IMR-90 (cell line): Measurements from ENCODE around the gene CIART. TPM values are rescaled to one million over a fixed set of nuclear protein-coding genes. Genes with fewer than 3 reads are reported as not detected.

Experiments used
- ATAC-seq: fragments of 200-7000 bp; cut with Tn5 transposase; 2 replicates; pipeline ENCODE4 v1.9.1; 2020; ENCODE audit warnings: low read depth, mild to moderate bottlenecking, moderate library complexity
- BruUV-seq: library from RNA; stranded (reverse); fragments of 400-500 nt; replicated peaks from 2 replicates; lab custom pipeline; 2021; lab: Mats Ljungman, UMichigan
- CTCF ChIA-PET: fragments of 300-600 bp; formaldehyde crosslinking; extraction: SDS; loops from one replicate; lab custom pipeline; 2021; ENCODE audit warnings: antibody characterized with exemption; lab: Yijun Ruan, JAX
- POLR2A ChIA-PET: fragments of 300-600 bp; sonication (Branson Sonifier 250); formaldehyde crosslinking; loops from one replicate; lab custom pipeline; 2022; ENCODE audit warnings: antibody characterized with exemption; ENCODE audit not compliant: unreplicated experiment; lab: Charles Lee
- DNase-seq: peaks from one replicate; pipeline ENCODE4 v3.0.0; 2013
- H2AFZ ChIP-seq: replicated peaks from 2 replicates; pipeline ENCODE3; 2013; ENCODE audit warnings: low read length, mild to moderate bottlenecking; ENCODE audit not compliant: poor library complexity
- H2AK5ac ChIP-seq: 2 replicates; pipeline ENCODE4 v1.6.1; 2013; ENCODE audit warnings: low read depth, low read length, inconsistent platforms
- H2AK9ac ChIP-seq: replicated peaks from 2 replicates; pipeline ENCODE3; 2013; ENCODE audit warnings: mild to moderate bottlenecking, low read depth, low read length, moderate library complexity; ENCODE audit not compliant: poor library complexity
- H2BK120ac ChIP-seq: 2 replicates; pipeline ENCODE4 v1.6.1; 2013; ENCODE audit warnings: low read depth, low read length, inconsistent platforms
- H2BK15ac ChIP-seq: 3 replicates; pipeline ENCODE4 v1.6.1; 2013; ENCODE audit warnings: low read depth, low read length, inconsistent platforms
- H2BK20ac ChIP-seq: 2 replicates; pipeline ENCODE4 v1.6.1; 2013; ENCODE audit warnings: low read depth, mild to moderate bottlenecking, inconsistent platforms, low read length, moderate library complexity
- H2BK5ac ChIP-seq: 2 replicates; pipeline ENCODE4 v1.6.1; 2013; ENCODE audit warnings: mild to moderate bottlenecking, low read depth, low read length, inconsistent platforms; ENCODE audit not compliant: poor library complexity, severe bottlenecking
- H3K14ac ChIP-seq: replicated peaks from 2 replicates; pipeline ENCODE4 v1.6.1; 2013; ENCODE audit warnings: low read depth, low read length, inconsistent platforms
- H3K18ac ChIP-seq: 2 replicates; pipeline ENCODE4 v1.6.1; 2013; ENCODE audit warnings: low read depth, low read length, control low read depth
- H3K23ac ChIP-seq: 2 replicates; pipeline ENCODE4 v1.6.1; 2013; ENCODE audit warnings: low read depth, low read length, inconsistent platforms
- H3K27ac ChIP-seq: 2 replicates; pipeline ENCODE4 v1.5.1; 2013; ENCODE audit warnings: mild to moderate bottlenecking, control low read depth, low read length; ENCODE audit not compliant: insufficient read depth
- H3K27me3 ChIP-seq: 2 replicates; pipeline ENCODE4 v1.6.1; 2013; ENCODE audit warnings: low read length; ENCODE audit not compliant: control insufficient read depth, insufficient read depth
- H3K36me3 ChIP-seq: 2 replicates; pipeline ENCODE4 v1.6.1; 2013; ENCODE audit warnings: low read length, mixed read lengths; ENCODE audit not compliant: control insufficient read depth, insufficient read depth
- H3K4ac ChIP-seq: 2 replicates; pipeline ENCODE4 v1.6.1; 2013; ENCODE audit warnings: low read depth, low read length, inconsistent platforms
- H3K4me1 ChIP-seq: 2 replicates; pipeline ENCODE4 v1.6.1; 2013; ENCODE audit warnings: low read length, mixed read lengths; ENCODE audit not compliant: control insufficient read depth, insufficient read depth
- H3K4me2 ChIP-seq: 2 replicates; pipeline ENCODE4 v1.6.1; 2013; ENCODE audit warnings: low read depth, mild to moderate bottlenecking, control low read depth, low read length, moderate library complexity
- H3K4me3 ChIP-seq: 2 replicates; pipeline ENCODE4 v1.5.1; 2013; ENCODE audit warnings: low read depth, mild to moderate bottlenecking, control low read depth, low read length, moderate library complexity; ENCODE audit not compliant: insufficient read depth
- H3K56ac ChIP-seq: 2 replicates; pipeline ENCODE4 v1.6.1; 2013; ENCODE audit warnings: low read length, inconsistent platforms; ENCODE audit not compliant: insufficient read depth; ENCODE audit errors: extremely low read depth
- H3K79me1 ChIP-seq, 2 experiments: 2 replicates each; pipeline ENCODE4 v1.6.1; 2013; ENCODE audit warnings: low read length in 2 of 2, inconsistent platforms in 1 of 2, low read depth in 1 of 2
- H3K9ac ChIP-seq: 2 replicates; pipeline ENCODE4 v1.6.1; 2013; ENCODE audit warnings: low read depth, low read length, control low read depth
- H3K9me1 ChIP-seq: 2 replicates; pipeline ENCODE4 v1.6.1; 2013; ENCODE audit warnings: low read length, inconsistent platforms; ENCODE audit not compliant: insufficient read depth
- H3K9me3 ChIP-seq: 2 replicates; pipeline ENCODE4 v1.6.1; 2013; ENCODE audit warnings: low read length; ENCODE audit not compliant: control insufficient read depth, insufficient read depth
- H4K20me1 ChIP-seq: 2 replicates; pipeline ENCODE4 v1.6.1; 2013; ENCODE audit warnings: low read length, inconsistent platforms; ENCODE audit not compliant: insufficient read depth
- H4K5ac ChIP-seq: 2 replicates; pipeline ENCODE4 v1.6.1; 2013; ENCODE audit warnings: mild to moderate bottlenecking, low read depth, low read length, control low read depth
- H4K8ac ChIP-seq, 2 experiments: 2 replicates each; pipeline ENCODE4 v1.6.1; 2013; ENCODE audit warnings: low read depth in 2 of 2, low read length in 2 of 2, control low read depth in 1 of 2, inconsistent platforms in 1 of 2
- H4K91ac ChIP-seq: 2 replicates; pipeline ENCODE4 v1.6.1; 2013; ENCODE audit warnings: low read depth, low read length, inconsistent platforms; ENCODE audit not compliant: insufficient read depth
- CTCF ChIP-seq: conservative IDR thresholded peaks from 2 replicates; pipeline ENCODE4 v1.5.1; 2012; ENCODE audit warnings: mild to moderate bottlenecking, low read depth, low read length, improper control_type of control experiment
- MAFK ChIP-seq: IDR thresholded peaks from 2 replicates; pipeline ENCODE4 v1.6.1; 2012; ENCODE audit warnings: low read depth, low read length, improper control_type of control experiment
- NFE2L2 ChIP-seq: fragments of 150-350 bp; IDR thresholded peaks from 2 replicates; pipeline ENCODE4 v1.6.1; 2016; ENCODE audit warnings: low read depth, mild to moderate bottlenecking, low read length
- RCOR1 ChIP-seq: IDR thresholded peaks from 2 replicates; pipeline ENCODE4 v1.6.1; 2012; ENCODE audit warnings: mild to moderate bottlenecking, low read length, improper control_type of control experiment; ENCODE audit not compliant: insufficient replicate concordance
- WGBS, 2 experiments: methylation state at CpG; one replicate each; pipeline versions ENCODE4 v1.1.5 to v1.1.7; 2013; ENCODE audit warnings: missing lambda C conversion rate in 2 of 2; ENCODE audit not compliant: insufficient read length in 1 of 2; ENCODE audit errors: extremely low coverage in 2 of 2; 5-methylcytosine and 5-hydroxymethylcytosine counted together
- dilution Hi-C: fragments of 300-500 bp; cut with HindIII; formaldehyde crosslinking; loops from one replicate; pipeline ENCODE4 v1.14.3; 2018; ENCODE audit warnings: low sequenced_read_pairs; ENCODE audit not compliant: unreplicated experiment
- in situ Hi-C: fragments of 300-500 bp; cut with MboI; formaldehyde crosslinking; loops from 3 replicates; pipeline ENCODE4 v1.14.3; 2019; ENCODE audit warnings: low sequenced_read_pairs, inconsistent platforms, mixed read lengths
- intact Hi-C: fragments of 100-400 bp; cut with micrococcal nuclease; formaldehyde crosslinking; loops from 2 replicates; pipeline ENCODE4 v1.10.0; 2022
- polyA plus RNA-seq, 3 experiments: library from polyadenylated mRNA; depleted of rRNA; stranded (reverse); fragments of >200 nt; gene quantifications; 2 replicates each; pipeline ENCODE4 v1.2.3, GENCODE V29; 2012; ENCODE audit warnings: low replicate concordance in 1 of 3
- total RNA-seq: library from RNA; depleted of rRNA; stranded (reverse); fragments of >200 nt; gene quantifications from 2 replicates; pipeline ENCODE4 v1.2.3, GENCODE V29; 2012

The CIART gene
- total and polyA plus RNA-seq, 2 of the 4 experiments (the other 2 are of a cell fraction): 16.5 to 18.1 TPM

- no peak for TF ChIP-seq RCOR1
Measured at GRCh38 chr1:150273311-150273710, 9.0 kb upstream of the CIART start (continued).

- no peak overlapping the region for H4K91ac ChIP-seq
- no peak overlapping the region for H3K4ac ChIP-seq
- ChIA-PET CTCF (interaction anchor here (3.8 kb wide), 1 partner anchor 24 kb away, joined by 31 read pairs; no protein-coding TSS in a partner anchor), POLR2A (no interaction called here)
- H3K9ac ChIP-seq: no peak overlapping the region
- no peak overlapping the region for H3K4me3 ChIP-seq
- dilution Hi-C loops (no loop called here), in situ Hi-C loops (no loop called here), intact Hi-C loops (loop anchor here (5.0 kb wide), 1 partner anchor 43 kb away; the partner anchor contains the start of gene ANP32E)
- no peak overlapping the region for H3K56ac ChIP-seq
- no peak overlapping the region for H3K4me2 ChIP-seq
- no peak overlapping the region for H3K23ac ChIP-seq
- H4K8ac ChIP-seq: no peak overlapping the region
- 96% methylated on average over 4 of the region's 6 CpGs; no CpG with 5 or more reads in 1 of the 2 experiments for WGBS, 2 experiments
- no peak overlapping the region for H2BK120ac ChIP-seq
- no peaks in the 10 kb centered on the region for H3K27me3 ChIP-seq
- H2BK20ac ChIP-seq: no peak overlapping the region
- no peaks in the 10 kb centered on the region for H3K9me3 ChIP-seq
- no peaks in the 10 kb centered on the region for H4K20me1 ChIP-seq
- TF ChIP-seq NFE2L2 (peak; percentile 72), MAFK (peak; percentile 78), CTCF (no peak)
- H3K79me1 ChIP-seq: peaks cover 17 to 21% of the 10 kb centered on the region in 2 experiments; a peak in 3 of 4 replicates
- no peak overlapping the region for H2BK15ac ChIP-seq
- no peak overlapping the region for H2BK5ac ChIP-seq
- ATAC-seq (no peak), DNase-seq (no peak)
- H2AFZ ChIP-seq: no peak overlapping the region
- no TSS peak for BruUV-seq
- no peak overlapping the region for H3K14ac ChIP-seq
- no peak overlapping the region for H2AK5ac ChIP-seq
- H3K4me1 ChIP-seq: peaks cover 5% of the 10 kb centered on the region
- no peak overlapping the region for H3K27ac ChIP-seq
- H2AK9ac ChIP-seq: no peak overlapping the region
- no peak overlapping the region for H3K18ac ChIP-seq
- H3K36me3 ChIP-seq: peaks cover 6% of the 10 kb centered on the region
- no peak overlapping the region for H4K5ac ChIP-seq
- no peaks in the 10 kb centered on the region for H3K9me1 ChIP-seq
Measured at GRCh38 chr1:150280138-150280707, 2.1 kb upstream of the CIART start.
